ENCODE data around the gene AZU1.
"Not testable (repeated sequence)": the region's sequence is repeated elsewhere in the genome, so short reads cannot be mapped to it uniquely, and the experiment has no call there.

AZU1 gene

DNA sequence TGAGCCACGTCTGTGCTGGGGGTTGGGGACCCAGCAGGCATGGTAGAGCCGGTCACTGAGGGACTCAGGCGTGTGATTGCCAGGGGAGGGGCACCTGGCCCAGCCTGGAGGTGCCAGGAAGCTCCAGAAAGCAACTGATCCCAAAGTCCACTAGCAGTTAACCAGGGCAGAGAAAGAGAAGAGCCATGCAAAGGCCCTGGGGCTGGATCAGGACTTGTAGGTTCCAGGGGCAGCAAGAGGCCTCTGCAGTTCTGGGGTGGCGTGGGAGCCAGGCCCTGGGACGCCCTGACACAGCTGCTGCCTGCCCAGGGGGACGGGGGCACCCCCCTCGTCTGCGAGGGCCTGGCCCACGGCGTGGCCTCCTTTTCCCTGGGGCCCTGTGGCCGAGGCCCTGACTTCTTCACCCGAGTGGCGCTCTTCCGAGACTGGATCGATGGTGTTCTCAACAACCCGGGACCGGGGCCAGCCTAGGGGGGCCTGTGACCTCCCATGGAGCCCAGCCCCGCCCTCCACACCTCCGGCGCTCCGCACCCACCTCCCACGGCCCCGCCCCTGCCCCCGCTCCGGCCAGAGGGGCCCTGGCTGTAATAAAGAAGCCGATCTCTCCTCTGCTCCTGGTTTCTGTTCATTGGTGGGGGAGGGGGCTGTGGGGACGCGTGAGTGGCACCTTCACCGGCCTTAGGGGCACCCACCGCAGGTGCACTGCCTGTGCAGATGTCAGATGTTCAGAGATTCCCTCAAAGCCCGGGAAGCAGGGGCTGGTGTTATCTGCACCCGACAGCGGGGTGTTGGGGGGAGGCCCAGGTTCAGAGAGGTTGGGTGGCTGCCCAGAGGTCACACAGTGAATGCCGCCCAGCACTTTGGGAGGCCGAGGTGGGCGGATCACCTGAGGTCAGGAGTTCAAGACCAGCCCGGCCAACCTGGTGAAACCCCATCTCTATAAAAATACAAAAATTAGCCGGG is 4.1 kb downstream of the AZU1 start:
- DNase-seq (ENCODE audit: low spot score) = no peak

DNA sequence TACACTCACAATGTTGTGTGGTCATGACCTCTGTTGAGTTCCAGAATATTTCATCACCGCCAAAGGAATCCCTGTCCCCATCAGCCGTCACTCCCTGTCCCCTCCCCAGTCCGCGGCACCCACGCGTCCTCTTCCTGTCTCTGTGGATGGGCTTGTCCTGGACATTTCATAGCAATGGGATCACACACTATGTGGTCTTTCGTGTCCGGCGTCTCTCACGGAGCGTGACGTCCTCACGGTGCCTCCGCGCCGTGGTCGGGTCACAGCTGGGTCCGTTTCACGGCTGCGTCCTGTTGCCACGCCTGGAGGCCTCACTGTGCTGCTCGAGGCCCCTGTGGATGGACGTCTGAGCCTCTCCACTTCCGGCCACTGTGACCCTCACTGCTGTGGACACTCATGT is 6.6 kb downstream of the AZU1 start:
- no peak for DNase-seq (ENCODE audit: low spot score)

DNA sequence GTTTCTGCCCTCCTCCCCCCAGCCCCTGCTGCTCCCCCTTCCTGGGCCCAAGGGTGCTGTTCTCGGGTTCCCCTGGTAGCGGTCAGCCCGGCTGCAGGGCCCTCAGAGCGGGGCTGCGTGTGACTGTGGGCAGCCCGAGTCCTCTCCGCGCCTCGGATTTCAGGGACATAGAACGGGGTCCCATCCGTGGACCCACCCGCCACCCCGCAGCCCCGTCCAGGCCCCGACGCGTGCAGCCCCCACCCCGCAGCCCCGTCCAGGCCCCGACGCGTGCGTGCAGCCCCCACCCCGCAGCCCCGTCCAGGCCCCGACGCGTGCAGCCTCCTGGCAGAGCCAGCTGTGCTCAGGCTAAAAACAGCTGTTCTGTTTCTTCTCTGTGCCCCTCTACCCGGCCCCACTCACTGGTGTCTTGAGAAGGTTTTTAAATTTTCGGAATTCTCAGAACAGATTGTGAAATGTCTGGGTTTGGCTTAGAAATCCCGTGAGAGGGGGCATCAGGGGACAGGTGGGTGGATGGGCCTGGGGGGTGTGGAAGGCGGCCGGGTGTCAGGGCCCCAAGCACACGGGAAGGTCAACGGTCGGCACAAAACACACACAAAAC is 7.7 kb downstream of the AZU1 start:
- DNase-seq (ENCODE audit: low spot score) = no peak

DNA sequence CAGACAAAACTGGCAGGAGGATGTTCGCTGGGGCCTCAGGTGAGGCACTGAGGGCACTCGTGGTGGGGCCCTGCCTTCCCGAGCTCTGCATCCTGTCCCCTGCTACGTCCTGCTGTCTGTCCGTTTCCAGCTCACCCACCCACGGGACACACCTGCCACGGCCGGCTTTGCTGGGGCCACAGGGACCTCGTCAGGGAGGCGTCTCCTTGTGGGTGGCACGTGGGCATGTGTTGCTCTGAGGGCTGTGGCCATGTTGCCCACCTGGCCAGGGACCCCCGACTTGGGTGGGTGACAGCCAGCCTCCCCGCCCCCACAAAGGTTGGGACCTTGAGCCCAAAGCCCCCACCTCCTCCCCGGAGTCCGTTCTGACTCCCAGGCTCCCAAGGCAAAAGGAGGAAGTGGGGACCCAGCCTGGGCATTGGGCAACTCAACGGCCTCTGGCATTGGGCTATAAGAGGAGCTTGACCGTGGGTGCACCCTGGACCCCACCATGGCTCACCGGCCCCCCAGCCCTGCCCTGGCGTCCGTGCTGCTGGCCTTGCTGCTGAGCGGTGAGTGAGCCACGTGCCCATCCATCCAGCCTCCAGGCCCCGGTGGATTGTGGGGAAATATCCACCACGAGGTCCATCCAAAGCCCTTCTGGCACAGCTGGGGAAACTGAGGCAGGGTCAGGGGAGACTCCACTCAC is 13.0 kb downstream of the AZU1 start, which contains the start of gene PRTN3:
TSS of gene PRTN3 (plus strand) at position 481 of the 688 bp plus-strand sequence. CDS start at position 491, 10 bp downstream.
- DNase-seq (ENCODE audit: low spot score) = no peak

DNA sequence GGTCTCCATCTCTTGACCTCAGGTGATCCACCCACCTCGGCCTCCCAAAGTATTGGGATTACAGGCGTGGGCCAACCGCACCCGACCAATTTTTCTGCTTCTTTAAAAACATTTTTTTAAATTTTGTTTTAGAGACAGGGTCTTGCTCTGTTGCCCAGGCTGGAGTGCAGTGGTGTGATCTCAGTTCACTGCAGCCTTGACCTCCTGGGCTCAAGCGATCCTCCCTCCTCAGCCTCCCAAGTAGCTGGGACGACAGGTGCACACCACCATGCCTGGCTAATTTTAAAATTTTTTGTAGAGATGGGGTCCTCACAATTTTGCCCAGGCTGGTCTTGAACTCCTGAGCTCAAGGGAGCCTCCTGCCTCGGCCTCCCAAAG is 15.2 kb downstream of the AZU1 start:
- DNase-seq (ENCODE audit: low spot score) = not testable (repeated sequence)

DNA sequence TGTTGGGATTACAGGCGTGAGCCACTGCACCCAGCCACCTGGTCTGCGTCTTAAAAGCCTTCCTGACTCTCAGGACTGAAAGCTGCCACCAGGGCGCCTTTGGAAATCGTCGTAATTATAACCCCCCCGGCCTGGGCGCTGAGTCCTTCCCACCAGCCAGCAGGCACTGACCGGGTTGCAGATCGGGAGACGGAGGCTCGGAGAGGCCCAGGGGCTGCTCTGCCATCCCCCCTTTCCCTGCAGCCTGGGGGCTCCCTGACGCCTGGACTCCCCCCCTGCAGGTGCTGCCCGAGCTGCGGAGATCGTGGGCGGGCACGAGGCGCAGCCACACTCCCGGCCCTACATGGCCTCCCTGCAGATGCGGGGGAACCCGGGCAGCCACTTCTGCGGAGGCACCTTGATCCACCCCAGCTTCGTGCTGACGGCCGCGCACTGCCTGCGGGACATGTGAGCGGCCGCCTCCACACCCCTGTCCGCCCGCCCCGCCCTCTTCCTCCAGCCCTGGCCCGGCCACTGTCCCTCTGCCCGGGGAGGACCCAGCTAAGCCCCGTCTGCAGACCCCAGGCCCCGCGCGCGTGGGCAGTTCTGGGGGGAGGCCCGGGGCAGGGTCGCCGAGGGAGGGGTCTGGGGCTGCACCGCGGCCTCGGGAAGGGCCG is 15.7 kb downstream of the AZU1 start:
- no peak for DNase-seq (ENCODE audit: low spot score)

DNA sequence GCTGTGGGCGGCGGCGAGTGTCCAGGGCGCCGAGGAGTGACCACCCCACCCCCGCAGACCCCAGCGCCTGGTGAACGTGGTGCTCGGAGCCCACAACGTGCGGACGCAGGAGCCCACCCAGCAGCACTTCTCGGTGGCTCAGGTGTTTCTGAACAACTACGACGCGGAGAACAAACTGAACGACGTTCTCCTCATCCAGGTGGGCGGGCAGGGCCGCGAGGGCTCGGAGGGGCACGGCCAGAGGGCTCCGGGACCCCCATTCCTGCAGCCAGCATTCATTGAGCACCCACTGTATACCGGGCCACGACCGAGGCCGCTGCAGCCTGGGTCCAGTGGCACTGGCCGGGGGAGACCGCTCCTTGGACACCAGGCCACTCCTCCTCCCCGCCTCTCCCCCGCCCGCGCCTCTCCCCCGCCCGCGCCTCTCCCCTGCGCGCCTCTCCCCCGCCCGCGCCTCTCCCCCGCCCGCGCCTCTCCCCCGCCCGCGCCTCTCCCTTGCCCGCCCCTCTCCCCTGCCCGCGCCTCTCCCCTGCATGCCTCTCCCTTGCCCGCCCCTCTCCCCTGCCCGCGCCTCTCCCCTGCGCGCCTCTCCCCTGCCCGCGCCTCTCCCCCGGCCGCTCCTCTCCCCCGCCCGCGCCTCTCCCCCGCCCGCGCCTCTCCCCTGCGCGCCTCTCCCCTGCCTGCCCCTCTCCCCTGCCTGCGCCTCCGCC is 16.4 kb downstream of the AZU1 start:
- DNase-seq (ENCODE audit: low spot score) = no peak

DNA sequence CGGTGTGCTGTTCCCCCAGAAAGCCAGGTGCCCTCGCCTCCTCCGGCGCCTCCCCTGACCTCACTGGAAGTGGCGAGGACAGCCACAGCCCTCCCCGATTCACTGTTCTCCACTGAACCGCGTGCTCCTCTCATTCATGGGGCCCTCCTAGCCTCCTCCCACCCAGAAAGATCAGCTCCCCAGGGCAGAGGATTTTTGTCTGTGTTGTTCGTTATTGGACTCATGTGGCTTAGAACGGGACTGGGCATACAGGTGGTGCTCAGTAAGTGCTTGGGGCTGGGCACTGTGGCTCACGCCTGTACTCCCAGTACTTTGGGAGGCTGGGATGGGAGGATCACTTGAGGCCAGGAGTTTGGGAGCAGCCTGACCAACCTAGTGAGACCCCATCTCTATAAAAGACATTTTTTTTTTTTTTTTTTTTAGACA is 16.9 kb downstream of the AZU1 start:
- no peak for DNase-seq (ENCODE audit: low spot score)

DNA sequence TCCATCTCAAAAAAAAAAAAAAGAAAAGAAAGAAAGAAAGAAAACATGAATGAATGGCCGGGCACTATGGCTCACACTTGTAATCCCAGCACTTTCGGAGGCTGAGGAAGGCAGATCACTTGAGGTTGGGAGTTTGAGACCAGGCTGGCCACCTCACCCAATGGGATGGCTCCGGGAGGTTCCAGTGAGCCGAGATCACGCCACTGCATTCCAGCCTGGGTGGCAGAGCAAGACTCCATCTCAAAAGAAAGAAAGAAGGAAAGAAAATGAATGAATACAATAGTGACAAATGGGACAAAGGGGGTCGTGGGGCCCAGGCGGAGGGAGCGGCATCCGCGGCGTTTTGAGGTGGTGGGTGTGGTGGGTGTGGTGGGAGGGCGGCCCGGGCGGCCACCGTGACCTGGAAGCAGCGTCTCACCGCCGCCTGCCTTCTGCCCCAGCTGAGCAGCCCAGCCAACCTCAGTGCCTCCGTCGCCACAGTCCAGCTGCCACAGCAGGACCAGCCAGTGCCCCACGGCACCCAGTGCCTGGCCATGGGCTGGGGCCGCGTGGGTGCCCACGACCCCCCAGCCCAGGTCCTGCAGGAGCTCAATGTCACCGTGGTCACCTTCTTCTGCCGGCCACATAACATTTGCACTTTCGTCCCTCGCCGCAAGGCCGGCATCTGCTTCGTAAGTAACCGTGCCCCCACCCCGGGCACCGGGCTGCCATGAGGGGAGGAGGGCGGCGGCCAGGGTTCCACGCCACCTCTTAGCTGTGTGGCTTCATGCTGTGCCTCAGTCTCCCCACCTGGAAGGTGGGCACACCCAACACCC is 18.3 kb downstream of the AZU1 start:
- no peak for DNase-seq (ENCODE audit: low spot score)

DNA sequence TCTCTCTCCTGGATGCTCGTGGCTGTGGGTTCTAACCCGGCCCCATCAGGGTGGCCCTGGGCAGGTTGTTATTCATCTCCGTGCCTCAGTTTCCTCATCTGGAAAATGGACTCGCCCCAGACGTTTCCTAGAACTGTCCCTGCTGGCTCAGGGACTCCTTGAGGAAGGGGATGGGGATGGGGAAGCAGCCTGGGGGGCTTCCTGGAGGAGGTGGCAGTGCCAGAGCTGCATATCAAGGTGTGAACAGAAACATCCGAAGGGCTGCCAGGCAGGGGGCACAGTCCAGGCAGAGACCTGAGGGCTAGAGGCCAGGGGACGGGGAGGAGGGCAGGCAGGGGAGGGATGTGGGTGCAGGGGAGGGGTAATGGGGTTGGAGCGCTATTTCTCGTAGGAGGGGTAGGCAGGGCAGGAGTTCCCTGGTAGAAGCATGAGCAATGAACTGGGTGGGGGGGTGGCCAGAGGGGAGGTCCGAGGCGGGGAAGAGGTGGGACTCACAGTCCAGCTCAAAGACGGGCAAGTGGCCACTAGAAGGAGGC is 20.8 kb downstream of the AZU1 start:
- no peak for DNase-seq (ENCODE audit: low spot score)

DNA sequence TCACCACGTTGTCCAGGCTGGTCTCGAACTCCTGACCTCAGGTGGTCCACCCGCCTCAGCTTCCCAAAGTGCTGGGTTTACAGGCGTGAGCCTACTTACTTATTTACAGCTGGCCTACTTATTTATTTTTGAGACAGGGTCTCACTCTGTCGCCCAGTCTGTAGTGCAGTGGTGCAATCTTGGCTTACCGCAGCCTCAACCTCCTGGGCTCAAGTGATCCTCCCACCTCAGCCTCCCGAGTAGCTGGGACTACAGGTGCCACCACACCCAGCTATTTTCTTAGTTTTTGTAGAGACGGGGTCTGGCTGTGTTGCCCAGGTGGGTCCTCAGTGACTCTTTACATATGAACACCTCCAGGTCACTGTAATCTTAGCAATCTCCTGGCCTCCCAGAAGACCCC is 21.6 kb downstream of the AZU1 start:
- not testable (repeated sequence) for DNase-seq (ENCODE audit: low spot score)

DNA sequence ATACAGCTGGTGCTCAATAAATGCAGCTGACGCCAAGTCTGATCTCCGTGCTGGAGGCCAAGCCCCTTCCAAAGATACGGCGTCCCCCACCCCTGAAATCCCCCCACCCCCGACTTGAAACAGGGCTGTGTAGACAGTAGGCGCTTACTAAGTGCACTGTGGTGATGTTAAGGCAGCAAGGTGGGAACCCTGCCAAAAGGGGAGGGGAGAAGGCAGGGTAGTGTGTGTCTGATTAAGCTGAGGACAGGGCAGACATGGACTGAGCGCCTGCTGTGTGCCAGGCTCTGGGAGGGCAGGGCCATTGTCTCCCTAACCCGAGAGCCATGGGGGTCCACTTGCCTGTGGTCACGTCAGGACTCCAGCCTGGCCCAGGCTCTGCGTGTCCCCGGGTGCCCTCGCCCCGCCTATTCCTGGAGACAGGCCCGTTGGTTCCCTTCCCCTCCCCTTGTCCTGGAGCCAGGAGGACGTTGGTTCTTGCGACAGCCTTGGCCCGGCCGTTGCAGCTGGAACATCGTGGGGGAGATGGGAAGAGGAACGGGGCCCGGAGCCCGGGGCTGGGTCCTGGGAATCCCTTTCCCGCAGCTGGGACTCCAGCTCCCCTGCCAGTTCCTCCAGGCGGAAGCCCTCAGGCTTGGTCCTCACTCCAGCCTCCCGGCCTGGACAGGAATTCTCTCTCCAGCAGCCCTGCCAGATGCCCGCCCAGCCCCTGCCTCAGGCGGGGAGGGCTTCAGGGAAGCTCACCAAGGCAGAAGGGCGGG is 22.8 kb downstream of the AZU1 start:
- no peak for DNase-seq (ENCODE audit: low spot score)

DNA sequence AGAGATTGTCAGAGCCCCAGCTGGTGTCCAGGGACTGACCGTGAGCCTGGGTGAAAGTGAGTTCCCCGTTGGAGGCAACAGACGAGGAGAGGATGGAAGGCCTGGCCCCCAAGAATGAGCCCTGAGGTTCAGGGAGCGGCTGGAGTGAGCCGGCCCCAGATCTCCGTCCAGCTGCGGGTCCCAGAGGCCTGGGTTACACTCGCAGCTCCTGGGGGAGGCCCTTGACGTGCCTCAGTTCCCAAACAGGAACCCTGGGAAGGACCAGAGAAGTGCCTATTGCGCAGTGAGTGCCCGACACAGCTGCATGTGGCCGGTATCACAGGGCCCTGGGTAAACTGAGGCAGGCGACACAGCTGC is 23.3 kb downstream of the AZU1 start:
- no peak for DNase-seq (ENCODE audit: low spot score)

DNA sequence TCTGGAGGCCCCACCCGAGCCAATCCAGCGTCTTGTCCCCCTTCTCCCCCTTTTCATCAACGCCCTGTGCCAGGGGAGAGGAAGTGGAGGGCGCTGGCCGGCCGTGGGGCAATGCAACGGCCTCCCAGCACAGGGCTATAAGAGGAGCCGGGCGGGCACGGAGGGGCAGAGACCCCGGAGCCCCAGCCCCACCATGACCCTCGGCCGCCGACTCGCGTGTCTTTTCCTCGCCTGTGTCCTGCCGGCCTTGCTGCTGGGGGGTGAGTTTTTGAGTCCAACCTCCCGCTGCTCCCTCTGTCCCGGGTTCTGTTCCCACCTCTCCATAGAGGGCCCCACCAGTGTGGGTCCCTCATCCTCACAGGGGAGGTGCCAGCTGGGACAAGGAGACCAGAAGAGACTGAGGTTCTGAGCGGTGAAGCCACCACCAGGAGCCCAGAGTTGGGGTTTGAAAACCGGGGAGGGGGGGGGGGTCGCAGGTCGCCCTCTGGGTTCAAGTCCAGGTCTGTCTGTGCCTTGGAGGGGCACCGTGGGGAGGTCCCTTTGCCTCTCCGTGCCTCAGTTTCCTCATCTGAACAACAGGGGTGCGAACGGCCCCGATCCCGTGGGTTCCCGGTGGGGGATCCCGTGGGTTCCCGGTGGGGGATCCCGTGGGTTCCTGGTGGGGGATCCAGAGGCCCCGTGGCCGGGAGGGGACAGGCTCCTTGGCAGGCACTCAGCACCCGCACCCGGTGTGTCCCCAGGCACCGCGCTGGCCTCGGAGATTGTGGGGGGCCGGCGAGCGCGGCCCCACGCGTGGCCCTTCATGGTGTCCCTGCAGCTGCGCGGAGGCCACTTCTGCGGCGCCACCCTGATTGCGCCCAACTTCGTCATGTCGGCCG is 24.7 kb downstream of the AZU1 start, which contains the start of gene ELANE:
TSS of gene ELANE (plus strand) at position 168 of the 878 bp plus-strand sequence. CDS start at position 194, 26 bp downstream.
- no peak for DNase-seq (ENCODE audit: low spot score)

DNA sequence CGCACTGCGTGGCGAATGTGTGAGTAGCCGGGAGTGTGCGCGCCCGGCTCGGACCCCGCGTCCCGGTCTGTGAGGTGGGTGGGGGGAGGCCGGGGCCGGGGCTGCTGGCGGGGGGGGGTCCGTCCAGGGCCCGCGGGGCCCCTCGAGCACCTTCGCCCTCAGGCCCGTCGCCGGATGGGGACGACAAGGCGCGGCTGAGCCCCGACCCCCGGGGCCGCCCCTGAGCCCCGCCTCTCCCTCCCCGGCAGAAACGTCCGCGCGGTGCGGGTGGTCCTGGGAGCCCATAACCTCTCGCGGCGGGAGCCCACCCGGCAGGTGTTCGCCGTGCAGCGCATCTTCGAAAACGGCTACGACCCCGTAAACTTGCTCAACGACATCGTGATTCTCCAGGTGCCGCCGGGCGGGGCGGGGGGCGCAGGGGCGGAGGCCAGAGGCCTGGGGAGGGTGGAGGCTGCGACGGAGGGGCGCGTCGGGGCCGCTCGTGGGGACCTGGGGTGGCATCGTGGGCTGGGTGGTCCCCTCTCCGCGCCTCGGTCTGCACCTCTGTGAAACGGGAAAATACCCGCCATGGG is 25.5 kb downstream of the AZU1 start:
- DNase-seq (ENCODE audit: low spot score) = no peak

DNA sequence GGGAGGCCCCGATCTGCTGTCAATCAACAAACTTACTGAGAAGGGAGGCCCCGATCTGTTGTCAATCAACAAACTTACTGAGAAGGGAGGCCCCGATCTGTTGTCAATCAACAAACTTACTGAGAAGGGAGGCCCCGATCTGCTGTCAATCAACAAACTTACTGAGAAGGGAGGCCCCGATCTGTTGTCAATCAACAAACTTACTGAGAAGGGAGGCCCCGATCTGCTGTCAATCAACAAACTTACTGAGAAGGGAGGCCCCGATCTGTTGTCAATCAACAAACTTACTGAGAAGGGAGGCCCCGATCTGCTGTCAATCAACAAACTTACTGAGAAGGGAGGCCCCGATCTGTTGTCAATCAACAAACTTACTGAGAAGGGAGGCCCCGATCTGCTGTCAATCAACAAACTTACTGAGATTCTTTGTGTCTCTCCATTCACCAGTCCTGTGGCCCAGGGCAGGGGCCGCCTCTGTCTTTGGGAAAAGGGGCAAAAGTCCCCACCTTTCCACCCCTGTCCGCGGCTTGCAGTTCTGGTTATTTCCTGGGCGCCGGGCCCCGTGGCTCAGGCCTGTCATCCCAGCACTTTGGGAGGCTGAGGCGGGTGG is 26.1 kb downstream of the AZU1 start:
- DNase-seq (ENCODE audit: low spot score) = not testable (repeated sequence)

DNA sequence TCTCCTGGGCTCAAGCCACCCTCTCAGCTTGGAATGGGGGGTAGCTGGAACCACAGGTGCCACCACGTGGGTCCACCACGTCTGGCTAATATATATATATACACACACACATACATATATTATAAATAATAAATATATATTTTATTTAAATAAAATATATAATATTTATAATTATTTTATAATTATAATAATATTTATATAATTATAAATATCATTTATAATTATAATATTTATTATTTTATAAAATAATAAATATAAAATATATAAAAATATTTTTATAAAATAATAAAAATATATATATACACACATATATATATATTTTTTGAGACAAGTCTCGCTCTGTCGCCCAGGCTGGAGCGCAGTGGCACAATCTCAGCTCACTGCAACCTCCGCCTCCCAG is 26.9 kb downstream of the AZU1 start:
- DNase-seq (ENCODE audit: low spot score) = no peak

DNA sequence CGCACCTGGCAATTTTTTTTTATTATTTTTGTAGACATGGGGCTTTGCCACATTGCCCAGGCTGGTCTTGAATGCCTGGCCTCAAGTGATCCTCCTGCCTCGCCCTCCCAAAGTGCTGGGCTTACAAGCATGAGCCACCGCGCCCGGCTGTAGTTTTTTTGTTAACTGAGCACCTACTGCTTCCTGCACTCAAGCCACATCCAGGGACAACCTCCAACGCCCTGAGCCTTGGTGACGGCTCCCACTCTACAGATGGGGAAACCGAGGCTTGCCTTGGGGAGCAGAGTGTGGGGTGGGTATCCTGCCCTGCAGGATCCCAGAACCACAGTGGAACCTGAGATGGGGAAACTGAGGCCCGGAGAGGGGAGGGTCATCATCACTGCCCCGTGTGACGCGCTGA is 27.5 kb downstream of the AZU1 start:
- no peak for DNase-seq (ENCODE audit: low spot score)

Data from COLO829 (cell line).